ENCODE measurements around the gene FHIT.

Gene FHIT

GRCh38 chr3:60322298-60322856 is 928.9 kb downstream of the FHIT start:
- no peak for TF ChIP-seq SIN3A (IDR thresholded peaks at IDR 0.05; ENCODE audit: borderline replicate concordance, insufficient read depth, low read length)
- TF ChIP-seq FOXP2 (optimal IDR thresholded peaks at IDR 0.05; ENCODE audit: borderline replicate concordance, extremely low read depth, extremely low read length, insufficient read depth) = no peak
- TF ChIP-seq POLR2AphosphoS5 (IDR thresholded peaks at IDR 0.05; ENCODE audit: low read depth, low read length) = no peak
- no peak for TF ChIP-seq TAF1 (IDR thresholded peaks at IDR 0.05; ENCODE audit: borderline replicate concordance, insufficient read depth, low read length)
- no peak for TF ChIP-seq REST (IDR thresholded peaks at IDR 0.05; ENCODE audit: insufficient read depth in 1 of 2, low read depth in 2 of 2, low read length in 2 of 2)

GRCh38 chr3:60319179-60319858 is 931.9 kb downstream of the FHIT start:
- TF ChIP-seq REST (IDR thresholded peaks at IDR 0.05; ENCODE audit: insufficient read depth in 1 of 2, low read depth in 2 of 2, low read length in 2 of 2) (no peak), POLR2AphosphoS5 (IDR thresholded peaks at IDR 0.05; ENCODE audit: low read depth, low read length) (no peak), TAF1 (IDR thresholded peaks at IDR 0.05; ENCODE audit: borderline replicate concordance, insufficient read depth, low read length) (no peak), FOXP2 (optimal IDR thresholded peaks at IDR 0.05; ENCODE audit: borderline replicate concordance, extremely low read depth, extremely low read length, insufficient read depth) (no peak), SIN3A (IDR thresholded peaks at IDR 0.05; ENCODE audit: borderline replicate concordance, insufficient read depth, low read length) (no peak)

GRCh38 chr3:60316121-60316797 is 935.0 kb downstream of the FHIT start:
- no peak for TF ChIP-seq REST (IDR thresholded peaks at IDR 0.05; ENCODE audit: insufficient read depth in 1 of 2, low read depth in 2 of 2, low read length in 2 of 2)
- TF ChIP-seq POLR2AphosphoS5 (IDR thresholded peaks at IDR 0.05; ENCODE audit: low read depth, low read length) = no peak
- TF ChIP-seq SIN3A (IDR thresholded peaks at IDR 0.05; ENCODE audit: borderline replicate concordance, insufficient read depth, low read length) = no peak
- no peak for TF ChIP-seq FOXP2 (optimal IDR thresholded peaks at IDR 0.05; ENCODE audit: borderline replicate concordance, extremely low read depth, extremely low read length, insufficient read depth)
- no peak for TF ChIP-seq TAF1 (IDR thresholded peaks at IDR 0.05; ENCODE audit: borderline replicate concordance, insufficient read depth, low read length)

- TF ChIP-seq REST (IDR thresholded peaks at IDR 0.05; ENCODE audit: insufficient read depth in 1 of 2, low read depth in 2 of 2, low read length in 2 of 2) (no peak), FOXP2 (optimal IDR thresholded peaks at IDR 0.05; ENCODE audit: borderline replicate concordance, extremely low read depth, extremely low read length, insufficient read depth) (no peak), SIN3A (IDR thresholded peaks at IDR 0.05; ENCODE audit: borderline replicate concordance, insufficient read depth, low read length) (no peak), TAF1 (IDR thresholded peaks at IDR 0.05; ENCODE audit: borderline replicate concordance, insufficient read depth, low read length) (no peak), POLR2AphosphoS5 (IDR thresholded peaks at IDR 0.05; ENCODE audit: low read depth, low read length) (no peak)
Measured at GRCh38 chr3:60313951-60314461, 937.2 kb downstream of the FHIT start.
